DMS 273 (cell line): ENCODE measurements around the gene DICER1.
"Not testable (repeated sequence)": the region's sequence is repeated elsewhere in the genome, so short reads cannot be mapped to it uniquely, and the experiment has no call there.

Experiments used
- DNase-seq: peaks from one replicate; lab custom pipeline; 2025; ENCODE audit not compliant: unreplicated experiment; lab: John Stamatoyannopoulos, UW

DICER1 gene

DNA sequence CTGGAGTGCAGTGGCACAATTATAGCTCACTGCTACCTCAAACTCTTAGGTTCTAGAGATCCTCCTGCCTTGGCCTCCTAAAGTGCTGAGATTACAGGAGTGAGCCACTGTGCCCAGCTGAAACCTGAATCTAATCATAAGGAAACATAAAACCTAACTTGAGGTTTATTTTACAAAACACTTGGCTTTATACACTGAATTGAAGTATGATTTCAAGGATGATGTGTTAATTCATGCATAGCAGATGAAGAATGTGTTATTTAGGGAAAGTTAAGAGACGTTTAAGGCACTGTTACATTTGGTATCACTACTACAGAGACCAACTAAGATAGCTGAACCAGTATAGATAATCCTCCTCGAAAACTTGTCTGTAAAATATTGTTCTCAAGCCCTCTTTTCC is 6.4 kb downstream of the DICER1 start:
- DNase-seq = no peak

GRCh38 chr14:95149441-95149840 is 7.9 kb downstream of the DICER1 start:
- no peak for DNase-seq

- DNase-seq = no peak
These were observed 9.7 kb downstream of the DICER1 start for GRCh38 chr14:95147597-95147996.

GRCh38 chr14:95146079-95146771 is 11.1 kb downstream of the DICER1 start:
- no peak for DNase-seq

DNA sequence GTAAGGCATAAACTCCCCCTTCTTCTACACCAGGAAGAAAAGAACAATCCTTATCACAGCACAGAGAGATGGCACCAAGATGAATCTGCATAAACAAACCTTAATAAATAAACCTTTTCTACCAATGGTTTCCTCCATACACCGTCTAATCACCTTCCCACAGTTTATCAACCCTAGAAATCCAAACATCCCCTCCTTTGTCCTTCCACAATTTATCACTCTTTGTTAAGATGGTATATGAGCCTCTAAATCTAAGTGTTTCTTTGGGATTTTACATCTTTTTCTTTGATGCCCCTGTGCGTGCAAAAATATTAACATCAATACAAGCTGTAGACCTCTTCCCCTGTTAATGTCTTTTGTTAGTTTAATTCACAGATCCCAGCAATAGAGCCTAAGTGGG is 12.5 kb downstream of the DICER1 start:
- no peak for DNase-seq

GRCh38 chr14:95143808-95144620 is 13.3 kb downstream of the DICER1 start:
- DNase-seq = no peak

DNA sequence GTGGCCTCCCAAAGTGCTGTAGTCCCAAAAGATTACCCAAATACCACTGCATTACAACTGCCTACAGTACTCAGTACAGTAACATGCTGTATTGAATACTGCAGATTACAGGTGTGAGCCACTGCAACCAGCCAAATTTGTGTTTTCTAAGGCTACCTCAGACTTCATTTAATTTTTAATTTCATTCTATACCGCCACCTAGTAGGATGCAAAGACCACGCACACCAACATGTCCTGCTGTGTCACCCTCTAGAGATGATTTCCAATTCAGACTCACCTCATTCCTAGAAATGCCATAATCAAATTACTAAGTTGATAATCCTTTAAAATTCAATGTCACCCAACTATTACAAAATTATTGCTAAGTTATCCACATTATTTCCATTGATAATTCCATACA is 15.1 kb downstream of the DICER1 start:
- DNase-seq = no peak

GRCh38 chr14:95141684-95142083 is 15.6 kb downstream of the DICER1 start:
- no peak for DNase-seq

DNA sequence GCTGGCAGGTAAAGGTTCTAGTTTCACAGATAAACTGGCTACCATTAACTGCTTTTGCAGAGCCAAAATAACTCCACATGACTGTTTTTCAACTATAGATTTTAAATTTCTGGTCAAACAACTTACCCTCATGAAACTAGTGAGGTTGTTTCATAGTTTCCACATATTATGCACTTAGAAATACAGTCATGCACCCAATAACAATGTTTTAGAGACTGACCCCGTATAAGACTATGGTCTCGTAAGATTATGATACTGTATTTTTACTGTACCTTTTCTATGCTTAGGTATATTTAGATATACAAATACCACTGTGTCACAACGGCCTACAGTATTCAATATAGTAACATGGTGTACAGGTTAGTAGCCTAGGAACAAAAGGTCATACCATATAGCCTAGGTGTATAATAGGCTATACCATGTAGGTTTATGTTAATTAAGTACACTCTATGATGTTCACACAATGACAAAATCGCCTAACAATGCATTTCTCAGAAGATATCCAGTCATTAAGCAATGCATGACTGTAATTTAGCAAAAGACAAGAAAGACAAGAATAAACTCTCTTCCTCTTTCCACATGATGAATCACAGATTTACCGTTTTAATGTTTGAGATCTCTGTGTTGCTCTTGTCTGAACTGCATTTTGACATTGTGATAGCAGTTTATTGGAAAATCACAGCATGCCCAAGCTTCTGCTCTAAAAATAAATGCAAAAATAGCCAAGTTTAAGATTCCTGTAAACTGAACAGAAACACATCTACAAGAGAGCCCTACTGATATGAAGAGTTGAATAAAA is 17.1 kb downstream of the DICER1 start:
- no peak for DNase-seq

- DNase-seq = no peak
These were observed 18.5 kb downstream of the DICER1 start for GRCh38 chr14:95138876-95139275.

DNA sequence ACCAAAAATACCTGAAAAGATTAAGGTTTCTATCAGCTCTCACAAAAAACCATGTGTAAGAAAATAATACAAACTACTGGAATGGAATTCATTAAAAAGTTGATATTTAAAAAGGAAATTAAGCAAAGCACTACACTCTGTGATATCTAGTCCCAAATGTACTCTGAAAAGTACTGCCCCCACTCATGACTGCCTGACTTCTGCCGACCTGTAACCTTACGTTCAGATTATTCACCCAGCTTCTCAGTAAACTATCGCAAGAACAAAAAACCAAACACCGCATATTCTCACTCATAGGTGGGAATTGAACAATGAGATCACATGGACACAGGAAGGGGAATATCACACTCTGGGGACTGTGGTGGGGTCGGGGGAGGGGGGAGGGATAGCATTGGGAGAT is 18.9 kb downstream of the DICER1 start:
- not testable (repeated sequence) for DNase-seq

- no peak for DNase-seq
These were observed 19.5 kb downstream of the DICER1 start for GRCh38 chr14:95137804-95138167.

DNA sequence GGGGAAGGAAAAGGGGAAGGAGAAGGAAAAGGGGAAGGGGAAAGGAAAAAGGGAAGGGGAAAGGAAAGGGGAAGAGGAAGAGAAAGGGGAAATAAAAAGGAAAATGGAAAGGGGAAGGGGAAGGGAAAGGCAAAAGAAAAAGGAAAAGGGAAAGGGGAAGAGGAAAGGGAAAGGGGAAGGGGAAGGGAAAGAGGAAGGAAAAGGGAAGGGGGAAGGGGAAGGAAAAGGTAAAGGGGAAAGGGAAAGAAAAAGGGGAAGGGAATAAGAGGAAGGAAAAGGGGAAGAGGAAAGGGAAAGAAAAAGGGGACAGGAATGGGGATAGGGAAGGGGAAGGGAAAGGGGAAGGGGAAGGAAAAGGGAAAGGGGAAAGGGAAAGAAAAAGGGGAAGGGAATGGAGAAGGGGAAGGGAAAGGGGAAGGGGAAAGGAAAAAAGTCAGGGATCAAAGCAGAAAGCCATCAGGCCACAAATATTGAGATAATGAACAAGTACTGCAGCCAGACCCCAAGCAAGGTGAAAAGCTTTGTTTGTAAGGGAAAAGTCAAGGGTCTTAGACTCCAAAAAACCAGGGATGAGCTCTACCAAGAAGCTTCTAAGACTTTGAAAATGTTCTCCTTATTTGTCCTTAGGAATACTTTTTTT is 20.0 kb downstream of the DICER1 start:
- DNase-seq = no peak

GRCh38 chr14:95136631-95137030 is 20.7 kb downstream of the DICER1 start:
- DNase-seq = no peak

DNA sequence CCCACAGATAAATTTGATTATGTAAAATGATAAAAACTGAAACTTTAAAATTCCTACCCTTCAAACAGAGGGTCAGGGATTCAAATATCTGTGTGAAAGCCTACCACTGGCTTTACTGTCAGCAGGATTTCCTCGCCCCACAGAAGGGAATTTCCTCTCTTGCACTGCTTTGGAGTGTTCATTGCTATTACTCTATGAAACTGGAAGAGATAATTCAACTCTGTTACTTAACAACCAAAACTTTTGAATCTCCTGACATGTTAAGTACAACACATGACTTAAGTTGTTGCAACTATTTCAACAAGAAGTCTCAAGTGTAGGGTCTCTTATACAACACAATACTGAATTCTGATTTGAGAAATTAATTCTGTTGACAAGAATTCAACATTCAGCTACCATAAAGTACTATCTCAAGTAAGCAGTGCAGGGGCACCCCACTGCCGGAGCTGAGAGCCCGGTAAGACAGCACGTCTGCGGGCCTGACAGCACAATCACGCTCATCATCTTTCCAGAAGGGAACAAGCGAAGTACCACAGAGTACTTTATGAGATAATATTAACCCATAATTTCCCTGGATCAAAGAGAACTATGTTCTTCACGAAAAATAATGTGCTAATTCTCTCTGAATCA is 22.9 kb downstream of the DICER1 start:
- DNase-seq = no peak

GRCh38 chr14:95133282-95133681 is 24.0 kb downstream of the DICER1 start:
- no peak for DNase-seq

- DNase-seq = no peak
These were observed 24.6 kb downstream of the DICER1 start for GRCh38 chr14:95132760-95133159.

GRCh38 chr14:95130549-95130948 is 26.8 kb downstream of the DICER1 start:
- DNase-seq = no peak

DNA sequence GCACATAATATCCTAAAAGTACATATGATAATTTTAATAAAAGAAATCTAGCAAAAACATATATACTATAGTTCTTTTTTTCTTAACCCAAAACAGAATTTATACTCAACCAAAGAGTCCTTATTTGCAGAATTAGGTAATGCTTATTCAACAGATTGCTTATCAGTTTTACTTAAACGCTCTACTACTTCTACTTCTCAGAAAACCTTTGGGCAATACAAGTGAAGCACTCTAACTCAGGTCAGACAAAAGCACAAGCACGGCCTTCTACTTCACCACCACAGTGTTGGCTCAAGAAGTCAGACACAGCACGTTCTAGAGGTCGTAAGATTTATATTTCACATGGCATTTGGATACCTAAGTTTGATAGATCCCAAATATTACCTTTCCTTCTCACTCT is 29.2 kb downstream of the DICER1 start:
- no peak for DNase-seq

- DNase-seq = no peak
These were observed 29.8 kb downstream of the DICER1 start for GRCh38 chr14:95127531-95127911.
